Measurements from ENCODE around the gene TEX47.
A peak's percentile ranks its signal among the peaks of the same experiment; 100 is the strongest.

TEX47 gene

DNA sequence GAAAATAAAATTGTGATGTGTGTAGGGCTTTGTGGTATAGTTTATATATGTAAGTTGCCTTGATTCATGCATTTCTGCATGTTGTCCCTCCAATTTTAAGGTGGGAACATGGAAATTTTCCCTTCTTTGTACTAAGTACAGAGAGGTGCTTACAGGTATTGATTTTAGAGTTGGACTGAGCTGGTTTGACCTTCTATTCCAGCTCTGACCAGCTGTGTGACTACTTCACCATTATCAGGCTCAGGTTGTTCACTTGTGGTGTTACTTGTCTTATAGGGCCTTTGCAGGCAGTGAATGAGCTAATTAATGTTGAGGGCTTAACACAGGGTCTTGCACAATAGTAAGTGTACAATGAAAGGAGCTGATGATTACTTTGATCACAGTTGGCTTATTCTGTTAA, 19.7 kb downstream of the TEX47 start:
- no peaks in the 10 kb centered on the region for H3K27me3 ChIP-seq (ENCODE audit: control insufficient read depth, insufficient read depth, low read length)
- H3K9ac ChIP-seq (ENCODE audit: low read depth, low read length) = no peak overlapping the region
- H3K4me1 ChIP-seq (ENCODE audit: control insufficient read depth, insufficient read depth, low read length) = no peaks in the 10 kb centered on the region
- H3K4me3 ChIP-seq (ENCODE audit: low read depth, low read length) = no peak overlapping the region
- no peaks in the 10 kb centered on the region for H3K9me3 ChIP-seq (ENCODE audit: control insufficient read depth, insufficient read depth, low read length)
- no peaks in the 10 kb centered on the region for H3K36me3 ChIP-seq (ENCODE audit: control insufficient read depth, insufficient read depth, low read length)

- no peaks in the 10 kb centered on the region for H3K9me3 ChIP-seq (ENCODE audit: control insufficient read depth, insufficient read depth, low read length)
- H3K4me1 ChIP-seq (ENCODE audit: control insufficient read depth, insufficient read depth, low read length) = no peaks in the 10 kb centered on the region
- H3K9ac ChIP-seq (ENCODE audit: low read depth, low read length) = no peak overlapping the region
- H3K36me3 ChIP-seq (ENCODE audit: control insufficient read depth, insufficient read depth, low read length) = no peaks in the 10 kb centered on the region
- no peaks in the 10 kb centered on the region for H3K27me3 ChIP-seq (ENCODE audit: control insufficient read depth, insufficient read depth, low read length)
- no peak overlapping the region for H3K4me3 ChIP-seq (ENCODE audit: low read depth, low read length)
Measured at GRCh38 chr7:88772776-88773175, 22.8 kb downstream of the TEX47 start.

DNA sequence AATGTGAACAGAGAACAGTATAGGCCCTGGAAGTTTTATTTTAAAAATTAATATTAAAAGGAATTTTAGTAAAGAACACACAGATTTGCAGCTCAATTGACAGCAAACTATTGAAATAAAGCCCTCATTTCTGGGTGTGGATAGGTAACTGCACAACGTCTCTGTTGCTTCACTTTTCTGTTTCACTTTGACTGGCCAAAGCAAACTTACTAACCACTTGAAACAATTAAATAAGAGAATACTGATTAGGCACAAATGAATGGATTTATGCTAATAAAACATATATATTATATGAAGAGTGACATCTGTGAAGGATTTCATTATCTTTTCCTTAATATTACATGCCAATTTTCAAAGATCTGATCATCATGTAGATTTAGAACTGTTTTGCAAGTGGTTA, 24.1 kb downstream of the TEX47 start:
- Histone ChIP-seq H3K9me3 (ENCODE audit: control insufficient read depth, insufficient read depth, low read length) (no peaks in the 10 kb centered on the region), H3K4me1 (ENCODE audit: control insufficient read depth, insufficient read depth, low read length) (no peaks in the 10 kb centered on the region), H3K4me3 (ENCODE audit: low read depth, low read length) (no peak overlapping the region), H3K9ac (ENCODE audit: low read depth, low read length) (no peak overlapping the region), H3K36me3 (ENCODE audit: control insufficient read depth, insufficient read depth, low read length) (no peaks in the 10 kb centered on the region), H3K27me3 (ENCODE audit: control insufficient read depth, insufficient read depth, low read length) (no peaks in the 10 kb centered on the region)

- Histone ChIP-seq H3K9ac (ENCODE audit: low read depth, low read length) (no peak overlapping the region), H3K4me1 (ENCODE audit: control insufficient read depth, insufficient read depth, low read length) (peaks cover 3% of the 10 kb centered on the region), H3K27me3 (ENCODE audit: control insufficient read depth, insufficient read depth, low read length) (peaks cover 38% of the 10 kb centered on the region), H3K4me3 (ENCODE audit: low read depth, low read length) (no peak overlapping the region), H3K36me3 (ENCODE audit: control insufficient read depth, insufficient read depth, low read length) (no peaks in the 10 kb centered on the region), H3K9me3 (ENCODE audit: control insufficient read depth, insufficient read depth, low read length) (no peaks in the 10 kb centered on the region)
Measured at GRCh38 chr7:88761779-88762178, 33.8 kb downstream of the TEX47 start.

DNA sequence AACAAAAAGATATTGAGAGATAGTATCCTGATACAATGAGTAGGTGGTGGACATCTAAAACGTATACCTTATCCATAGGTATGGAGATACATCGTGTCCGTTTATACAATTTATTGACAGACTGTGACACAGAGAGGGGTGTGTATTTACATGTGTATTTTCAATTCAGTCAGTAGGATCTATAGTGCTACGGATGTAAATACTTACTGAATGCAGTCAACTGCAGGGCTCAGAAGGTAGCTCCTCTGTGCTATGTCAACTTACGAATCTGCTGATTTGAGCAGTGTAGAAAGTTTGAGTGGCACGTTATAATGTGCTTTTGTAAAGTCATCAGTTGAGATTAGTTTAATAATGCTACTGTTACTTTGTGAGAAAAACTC, 35.4 kb downstream of the TEX47 start:
- Histone ChIP-seq H3K36me3 (ENCODE audit: control insufficient read depth, insufficient read depth, low read length) (no peaks in the 10 kb centered on the region), H3K27me3 (ENCODE audit: control insufficient read depth, insufficient read depth, low read length) (peaks cover 38% of the 10 kb centered on the region), H3K9ac (ENCODE audit: low read depth, low read length) (no peak overlapping the region), H3K4me3 (ENCODE audit: low read depth, low read length) (peak overlapping the region; percentile 60), H3K4me1 (ENCODE audit: control insufficient read depth, insufficient read depth, low read length) (peaks cover 3% of the 10 kb centered on the region), H3K9me3 (ENCODE audit: control insufficient read depth, insufficient read depth, low read length) (no peaks in the 10 kb centered on the region)

DNA sequence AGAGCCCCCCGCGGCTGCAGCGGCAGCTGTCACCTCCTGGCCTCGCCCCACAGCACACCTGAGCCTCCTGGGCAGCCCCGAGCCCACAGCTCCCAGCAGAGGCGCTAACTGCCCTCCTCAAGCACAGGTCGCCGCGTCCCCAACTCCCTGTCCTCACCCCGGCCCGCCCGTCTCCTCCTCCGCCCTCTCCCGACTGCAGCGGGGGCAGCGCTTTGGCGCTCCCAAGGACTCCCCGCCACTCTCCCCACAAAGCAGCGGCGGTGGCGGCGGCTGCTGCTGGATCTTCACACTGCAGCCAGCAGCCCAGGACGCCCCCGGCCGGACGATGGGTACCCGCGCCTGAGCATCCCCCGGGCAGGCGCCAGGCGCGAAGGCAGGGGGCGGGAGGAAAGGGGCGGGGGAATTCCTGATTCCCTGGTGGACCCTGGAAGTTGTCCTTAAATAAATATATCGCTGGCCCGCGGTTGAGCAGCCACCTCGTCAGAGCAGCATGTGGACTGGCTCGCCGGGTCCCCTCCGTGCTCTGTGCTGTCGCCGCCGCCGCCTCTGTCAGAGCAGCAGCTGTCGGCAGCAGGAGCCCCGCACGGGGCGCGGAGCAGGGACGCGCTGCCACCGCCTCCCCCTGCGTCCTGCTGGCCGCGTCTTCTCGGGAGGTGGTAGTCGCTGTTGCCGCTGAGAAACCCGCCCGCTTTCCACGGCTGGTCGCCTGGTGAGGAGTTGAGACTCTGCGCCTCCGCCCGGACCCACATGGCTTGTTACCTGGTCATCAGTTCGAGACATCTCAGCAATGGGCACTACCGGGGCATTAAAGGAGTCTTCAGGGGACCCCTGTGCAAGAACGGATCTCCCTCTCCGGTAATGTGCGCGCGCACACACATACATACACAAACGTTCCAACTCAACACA, 36.1 kb downstream of the TEX47 start, which contains the start of gene ZNF804B:
TSS of gene ZNF804B (plus strand) at position 471 of the 906 bp plus-strand sequence. CDS start at position 748, 277 bp downstream.
- no peaks in the 10 kb centered on the region for H3K9me3 ChIP-seq (ENCODE audit: control insufficient read depth, insufficient read depth, low read length)
- H3K36me3 ChIP-seq (ENCODE audit: control insufficient read depth, insufficient read depth, low read length) = no peaks in the 10 kb centered on the region
- no peak within 1 kb of the TSS for H3K9ac ChIP-seq (ENCODE audit: low read depth, low read length)
- peaks cover 38% of the 10 kb centered on the region for H3K27me3 ChIP-seq (ENCODE audit: control insufficient read depth, insufficient read depth, low read length)
- peaks cover 3% of the 10 kb centered on the region for H3K4me1 ChIP-seq (ENCODE audit: control insufficient read depth, insufficient read depth, low read length)
- peak within 1 kb of the TSS; percentile 60 for H3K4me3 ChIP-seq (ENCODE audit: low read depth, low read length)

DNA sequence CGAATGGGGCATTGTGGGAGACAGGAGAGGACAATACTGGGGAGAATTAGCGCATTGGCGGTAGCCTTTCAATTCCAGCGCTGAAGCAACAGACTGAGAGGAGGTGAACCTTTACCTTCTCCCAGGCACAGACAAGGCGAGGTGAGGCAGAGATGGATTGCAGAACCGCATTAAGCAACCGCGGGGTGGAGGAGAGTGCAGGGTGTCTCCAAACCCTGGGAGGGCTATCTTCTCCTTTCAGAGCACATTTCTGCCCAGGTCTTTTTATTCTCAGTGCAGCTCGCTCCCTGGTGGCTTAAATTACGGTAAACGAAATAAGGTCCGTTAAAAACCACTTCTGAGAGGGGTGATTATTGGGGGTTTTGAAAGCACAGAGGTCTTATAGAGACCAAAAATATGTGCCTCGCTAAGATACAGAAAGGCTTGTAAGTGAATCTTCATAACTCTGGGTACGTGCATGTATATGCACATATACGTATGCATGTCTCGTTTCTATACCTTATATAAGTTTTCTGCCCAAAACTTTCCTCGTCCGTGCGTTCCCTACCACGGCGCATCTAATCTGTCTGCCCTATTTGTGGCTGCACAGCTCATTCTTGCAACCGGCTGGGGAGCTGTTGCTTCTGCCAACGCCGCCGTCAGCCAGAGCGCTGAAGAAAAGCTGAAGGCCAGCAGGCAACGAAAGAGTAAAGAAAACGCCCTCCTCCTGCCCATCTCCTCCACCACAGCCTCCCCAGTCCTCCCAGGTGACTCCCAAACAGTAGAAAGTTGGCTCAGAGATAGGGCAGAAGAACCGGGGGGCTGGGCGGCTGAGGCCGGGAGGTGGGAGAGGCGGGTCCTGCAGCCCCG, 36.9 kb downstream of the TEX47 start:
- H3K4me1 ChIP-seq (ENCODE audit: control insufficient read depth, insufficient read depth, low read length) = peaks cover 3% of the 10 kb centered on the region
- H3K4me3 ChIP-seq (ENCODE audit: low read depth, low read length) = peak overlapping the region; percentile 60
- no peak overlapping the region for H3K9ac ChIP-seq (ENCODE audit: low read depth, low read length)
- H3K27me3 ChIP-seq (ENCODE audit: control insufficient read depth, insufficient read depth, low read length) = peaks cover 38% of the 10 kb centered on the region
- no peaks in the 10 kb centered on the region for H3K36me3 ChIP-seq (ENCODE audit: control insufficient read depth, insufficient read depth, low read length)
- H3K9me3 ChIP-seq (ENCODE audit: control insufficient read depth, insufficient read depth, low read length) = no peaks in the 10 kb centered on the region

DNA sequence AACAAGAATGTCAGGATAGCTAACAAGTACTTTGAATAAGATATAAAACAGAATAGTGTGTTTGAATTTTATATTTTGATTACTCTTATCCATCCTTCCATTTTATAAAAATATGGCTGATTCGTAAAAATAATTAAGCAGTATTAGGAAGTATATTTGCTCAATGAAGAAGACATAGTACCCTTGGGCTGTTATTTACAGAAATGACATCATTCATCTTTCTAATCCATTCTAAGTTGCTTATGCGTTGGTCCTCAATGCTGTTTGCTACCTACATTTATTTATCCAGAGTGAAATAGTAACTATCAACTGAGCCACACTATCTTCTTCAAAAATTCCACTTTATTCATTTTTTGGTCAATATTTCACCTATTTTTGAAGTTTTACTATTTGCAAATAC, 38.2 kb downstream of the TEX47 start:
- H3K4me1 ChIP-seq (ENCODE audit: control insufficient read depth, insufficient read depth, low read length) = peaks cover 3% of the 10 kb centered on the region
- no peaks in the 10 kb centered on the region for H3K36me3 ChIP-seq (ENCODE audit: control insufficient read depth, insufficient read depth, low read length)
- no peaks in the 10 kb centered on the region for H3K9me3 ChIP-seq (ENCODE audit: control insufficient read depth, insufficient read depth, low read length)
- no peak overlapping the region for H3K4me3 ChIP-seq (ENCODE audit: low read depth, low read length)
- H3K9ac ChIP-seq (ENCODE audit: low read depth, low read length) = no peak overlapping the region
- H3K27me3 ChIP-seq (ENCODE audit: control insufficient read depth, insufficient read depth, low read length) = peaks cover 38% of the 10 kb centered on the region

DNA sequence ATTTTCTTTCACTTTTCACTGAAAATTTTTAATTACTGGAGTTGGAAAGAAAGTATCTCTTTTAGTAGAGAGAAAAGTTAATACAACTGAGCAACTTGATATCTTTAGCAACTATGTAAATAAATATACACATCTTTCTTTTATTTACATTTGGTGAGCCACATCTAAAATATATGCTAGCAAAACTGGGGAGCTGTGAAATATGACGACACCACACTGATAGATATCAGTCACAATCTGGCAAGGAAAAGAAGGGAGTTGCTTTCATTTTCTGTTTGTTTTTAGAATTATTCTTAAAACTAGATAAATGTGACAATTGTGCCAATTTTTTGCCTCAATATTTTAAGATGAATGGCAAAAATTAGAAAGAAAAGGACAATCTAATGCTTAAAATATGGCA, 38.7 kb downstream of the TEX47 start:
- peaks cover 38% of the 10 kb centered on the region for H3K27me3 ChIP-seq (ENCODE audit: control insufficient read depth, insufficient read depth, low read length)
- no peaks in the 10 kb centered on the region for H3K9me3 ChIP-seq (ENCODE audit: control insufficient read depth, insufficient read depth, low read length)
- H3K4me3 ChIP-seq (ENCODE audit: low read depth, low read length) = no peak overlapping the region
- no peak overlapping the region for H3K9ac ChIP-seq (ENCODE audit: low read depth, low read length)
- peaks cover 3% of the 10 kb centered on the region for H3K4me1 ChIP-seq (ENCODE audit: control insufficient read depth, insufficient read depth, low read length)
- H3K36me3 ChIP-seq (ENCODE audit: control insufficient read depth, insufficient read depth, low read length) = no peaks in the 10 kb centered on the region

DNA sequence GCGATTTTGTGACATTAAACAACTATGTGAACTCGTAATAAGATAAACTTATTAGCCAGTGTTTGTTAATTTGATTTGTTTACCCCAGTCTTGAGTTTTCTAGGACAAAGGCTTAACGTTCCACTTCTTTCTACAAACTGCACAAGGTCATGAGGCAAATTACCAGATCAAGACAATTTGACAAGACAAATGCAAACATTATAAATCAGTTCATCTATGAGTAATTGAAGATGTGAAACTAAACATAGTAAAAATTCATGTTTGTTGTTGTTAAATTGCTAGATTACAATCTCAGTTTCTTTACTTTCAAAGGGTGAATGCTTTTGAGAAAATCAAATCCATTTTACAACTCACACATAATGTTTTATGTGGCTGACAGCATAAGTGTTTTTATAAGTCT, 49.4 kb downstream of the TEX47 start:
- no peaks in the 10 kb centered on the region for H3K9me3 ChIP-seq (ENCODE audit: control insufficient read depth, insufficient read depth, low read length)
- no peaks in the 10 kb centered on the region for H3K36me3 ChIP-seq (ENCODE audit: control insufficient read depth, insufficient read depth, low read length)
- no peaks in the 10 kb centered on the region for H3K4me1 ChIP-seq (ENCODE audit: control insufficient read depth, insufficient read depth, low read length)
- no peak overlapping the region for H3K4me3 ChIP-seq (ENCODE audit: low read depth, low read length)
- no peaks in the 10 kb centered on the region for H3K27me3 ChIP-seq (ENCODE audit: control insufficient read depth, insufficient read depth, low read length)
- H3K9ac ChIP-seq (ENCODE audit: low read depth, low read length) = no peak overlapping the region

Measured in iPS-15b (cell line).